NCI-H2227 (cell line): ENCODE measurements around the gene UBR4.
"Not testable (repeated sequence)": the region's sequence is repeated elsewhere in the genome, so short reads cannot be mapped to it uniquely, and the experiment has no call there.

Source experiments
- DNase-seq: peaks from one replicate; lab custom pipeline; 2025; ENCODE audit not compliant: unreplicated experiment; lab: John Stamatoyannopoulos, UW

UBR4 gene

GRCh38 chr1:19209990-19210771 is at the start of gene UBR4:
Gene UBR4, minus strand, starts transcription at chr1:19210266. Its CDS starts 18 bp downstream, at chr1:19210248.
- DNase-seq = peak; percentile 99

- no peak for DNase-seq
Measured at GRCh38 chr1:19258353-19258752, 48.3 kb upstream of the UBR4 start.

- DNase-seq = no peak
Measured at GRCh38 chr1:19257178-19257914, 47.3 kb upstream of the UBR4 start.

- not testable (repeated sequence) for DNase-seq
Measured at GRCh38 chr1:19256301-19256700, 46.2 kb upstream of the UBR4 start.

GRCh38 chr1:19255288-19255687 is 45.2 kb upstream of the UBR4 start:
- DNase-seq = no peak

- DNase-seq = no peak
Measured at GRCh38 chr1:19254416-19254815, 44.4 kb upstream of the UBR4 start.

- peak; percentile 93 for DNase-seq
Measured at GRCh38 chr1:19251305-19252196, 41.5 kb upstream of the UBR4 start, which contains the start of the genes EMC1 and MRTO4. Gene EMC1, minus strand, starts transcription at chr1:19251524. Its CDS starts 15 bp downstream, at chr1:19251509. Gene MRTO4, plus strand, starts transcription at chr1:19251805. Its CDS starts 31 bp downstream, at chr1:19251836.

- no peak for DNase-seq
Measured at GRCh38 chr1:19250629-19251304, 40.7 kb upstream of the UBR4 start.

- peak; percentile 69 for DNase-seq
Measured at GRCh38 chr1:19240673-19241538, 30.8 kb upstream of the UBR4 start.

- no peak for DNase-seq
Measured at GRCh38 chr1:19239876-19240275, 29.8 kb upstream of the UBR4 start.

GRCh38 chr1:19234224-19234623 is 24.2 kb upstream of the UBR4 start:
- DNase-seq = no peak

- DNase-seq = no peak
Measured at GRCh38 chr1:19232524-19232846, 22.4 kb upstream of the UBR4 start.

- not testable (repeated sequence) for DNase-seq
Measured at GRCh38 chr1:19231736-19232523, 21.9 kb upstream of the UBR4 start.

- DNase-seq = no peak
Measured at GRCh38 chr1:19229828-19230325, 19.8 kb upstream of the UBR4 start.

- no peak for DNase-seq
Measured at GRCh38 chr1:19229229-19229628, 19.2 kb upstream of the UBR4 start.

GRCh38 chr1:19222979-19223824 is 13.1 kb upstream of the UBR4 start:
- no peak for DNase-seq

- no peak for DNase-seq
Measured at GRCh38 chr1:19222573-19222972, 12.5 kb upstream of the UBR4 start.

GRCh38 chr1:19220991-19221390 is 10.9 kb upstream of the UBR4 start:
- no peak for DNase-seq
